ENCODE results near the gene HIGD1A. TPM values are rescaled to one million over a fixed set of nuclear protein-coding genes. Genes with fewer than 3 reads are reported as not detected.

Gene HIGD1A
- total RNA-seq, 2 experiments from 2014 or later = 60.4 to 75.8 TPM

DNA sequence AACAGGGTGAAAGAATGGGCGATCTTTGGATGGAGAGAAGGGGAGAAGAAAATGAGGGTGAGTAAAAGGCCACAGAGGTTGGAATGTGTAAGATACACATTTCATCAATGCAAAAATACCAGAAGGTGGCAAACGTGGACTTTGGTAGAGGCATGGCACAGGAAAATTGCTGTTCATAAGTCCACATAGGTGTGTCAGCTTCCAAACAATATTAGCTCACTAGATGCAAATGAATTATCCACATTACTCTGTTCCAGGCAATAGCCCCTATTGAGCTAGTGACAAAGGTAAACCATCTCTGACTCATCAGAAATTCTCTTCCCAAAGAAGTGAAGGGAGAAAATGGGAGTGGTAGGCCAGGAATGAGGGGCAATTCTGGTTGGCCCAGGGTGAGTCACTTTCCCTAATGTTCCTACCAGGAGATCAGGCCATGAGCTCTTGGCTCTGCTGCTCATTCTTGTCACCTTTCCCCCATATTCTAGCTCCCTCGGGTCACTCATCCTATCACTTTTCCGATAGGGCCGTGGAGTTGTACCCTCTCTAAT is 24.9 kb upstream of the HIGD1A start:
- no peaks in the 10 kb centered on the region for H3K9me2 ChIP-seq (ENCODE audit: insufficient read depth, low read length)
- POLR2A ChIA-PET = interaction anchor here (0.5 kb wide), 1 partner anchor 1754 kb away, joined by 3 read pairs; no protein-coding TSS in a partner anchor
- no peak for DNase-seq (ENCODE audit: low spot score)
- no peaks in the 10 kb centered on the region for H4K20me1 ChIP-seq (ENCODE audit: insufficient read depth, low read length)
- CTCF ChIA-PET (ENCODE audit: unreplicated experiment) = interaction anchor here (1.0 kb wide), 1 partner anchor 15 kb away, joined by 4 read pairs; no protein-coding TSS in a partner anchor
- BruUV-seq (replicated peaks) = no TSS peak
- no peak overlapping the region for H3K27ac ChIP-seq (ENCODE audit: low read depth, low read length, poor library complexity, severe bottlenecking)
- no peak overlapping the region for H3K4me3 ChIP-seq (ENCODE audit: low read depth, low read length, poor library complexity, severe bottlenecking)
- H3K79me2 ChIP-seq (ENCODE audit: insufficient read depth, low read depth, low read length) = no peaks in the 10 kb centered on the region
- H3K36me3 ChIP-seq (ENCODE audit: insufficient read depth, low read length) = no peaks in the 10 kb centered on the region
- no peak overlapping the region for H3K4me2 ChIP-seq (ENCODE audit: low read length)
- TF ChIP-seq, protein P1, sequence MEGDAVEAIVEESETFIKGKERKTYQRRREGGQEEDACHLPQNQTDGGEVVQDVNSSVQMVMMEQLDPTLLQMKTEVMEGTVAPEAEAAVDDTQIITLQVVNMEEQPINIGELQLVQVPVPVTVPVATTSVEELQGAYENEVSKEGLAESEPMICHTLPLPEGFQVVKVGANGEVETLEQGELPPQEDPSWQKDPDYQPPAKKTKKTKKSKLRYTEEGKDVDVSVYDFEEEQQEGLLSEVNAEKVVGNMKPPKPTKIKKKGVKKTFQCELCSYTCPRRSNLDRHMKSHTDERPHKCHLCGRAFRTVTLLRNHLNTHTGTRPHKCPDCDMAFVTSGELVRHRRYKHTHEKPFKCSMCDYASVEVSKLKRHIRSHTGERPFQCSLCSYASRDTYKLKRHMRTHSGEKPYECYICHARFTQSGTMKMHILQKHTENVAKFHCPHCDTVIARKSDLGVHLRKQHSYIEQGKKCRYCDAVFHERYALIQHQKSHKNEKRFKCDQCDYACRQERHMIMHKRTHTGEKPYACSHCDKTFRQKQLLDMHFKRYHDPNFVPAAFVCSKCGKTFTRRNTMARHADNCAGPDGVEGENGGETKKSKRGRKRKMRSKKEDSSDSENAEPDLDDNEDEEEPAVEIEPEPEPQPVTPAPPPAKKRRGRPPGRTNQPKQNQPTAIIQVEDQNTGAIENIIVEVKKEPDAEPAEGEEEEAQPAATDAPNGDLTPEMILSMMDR (conservative IDR thresholded peaks at IDR 0.05; ENCODE audit: low read length) = no peak
- no peak for TF ChIP-seq EZH2phosphoT487 (IDR thresholded peaks at IDR 0.05; ENCODE audit: borderline replicate concordance, low read depth, low read length)
- H3K9me3 ChIP-seq (ENCODE audit: low read length) = no peaks in the 10 kb centered on the region
- intact Hi-C loops (cut with micrococcal nuclease; ENCODE audit: unreplicated experiment) = no loop called here
- H3K4me1 ChIP-seq (ENCODE audit: insufficient read depth, low read length, poor library complexity, severe bottlenecking) = no peaks in the 10 kb centered on the region
- H2AFZ ChIP-seq (ENCODE audit: low read length) = no peak overlapping the region

DNA sequence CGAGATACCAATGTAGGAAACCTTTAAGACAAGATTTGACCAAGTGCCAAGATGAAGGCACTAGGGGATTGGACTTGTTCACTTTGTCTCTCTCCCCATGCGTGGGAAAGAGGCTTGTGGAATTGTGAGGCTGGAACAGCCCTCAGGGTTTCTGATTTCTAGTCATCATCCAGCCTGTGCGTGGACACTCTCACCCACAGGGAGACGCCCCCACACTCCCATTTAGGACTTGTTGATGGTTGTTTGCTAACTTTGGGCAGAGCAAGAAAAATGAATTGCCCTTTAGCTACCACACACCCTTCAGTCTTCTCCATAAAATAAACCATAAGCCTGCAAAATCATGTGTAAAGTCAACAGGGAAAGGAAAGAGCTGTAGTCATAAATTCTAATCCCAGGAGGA is 23.4 kb upstream of the HIGD1A start:
- POLR2A ChIA-PET = no interaction called here

DNA sequence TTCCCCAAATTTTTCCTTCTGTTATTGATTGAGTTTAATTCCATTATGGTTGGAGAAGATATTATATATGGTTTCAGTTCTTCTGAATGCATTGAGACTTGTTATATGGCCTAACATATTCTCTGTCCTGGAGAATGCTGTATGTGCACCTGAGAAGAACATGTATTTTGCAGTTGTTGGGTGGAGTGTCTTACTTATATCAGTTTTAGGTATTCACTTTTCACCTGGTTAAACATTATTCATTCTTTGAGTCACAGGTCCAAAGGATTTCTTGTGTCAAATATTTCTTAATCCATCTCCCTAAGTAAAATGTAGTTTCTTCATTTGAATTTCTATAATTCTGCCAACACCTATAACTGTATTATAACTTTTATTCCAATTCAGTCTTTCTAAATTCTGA is 22.7 kb upstream of the HIGD1A start:
- intact Hi-C loops (cut with micrococcal nuclease; ENCODE audit: unreplicated experiment) = no loop called here
- TF ChIP-seq EZH2phosphoT487 (IDR thresholded peaks at IDR 0.05; ENCODE audit: borderline replicate concordance, low read depth, low read length) = no peak
- TF ChIP-seq, protein P1 (conservative IDR thresholded peaks at IDR 0.05; ENCODE audit: low read length) = no peak
- Histone ChIP-seq H3K4me3 (ENCODE audit: low read depth, low read length, poor library complexity, severe bottlenecking) (no peak overlapping the region), H2AFZ (ENCODE audit: low read length) (no peak overlapping the region), H3K9me3 (ENCODE audit: low read length) (no peaks in the 10 kb centered on the region), H3K36me3 (ENCODE audit: insufficient read depth, low read length) (no peaks in the 10 kb centered on the region), H3K9me2 (ENCODE audit: insufficient read depth, low read length) (no peaks in the 10 kb centered on the region), H3K4me2 (ENCODE audit: low read length) (no peak overlapping the region), H4K20me1 (ENCODE audit: insufficient read depth, low read length) (no peaks in the 10 kb centered on the region), H3K4me1 (ENCODE audit: insufficient read depth, low read length, poor library complexity, severe bottlenecking) (no peaks in the 10 kb centered on the region), H3K79me2 (ENCODE audit: insufficient read depth, low read depth, low read length) (no peaks in the 10 kb centered on the region), H3K27ac (ENCODE audit: low read depth, low read length, poor library complexity, severe bottlenecking) (no peak overlapping the region)
- DNase-seq (ENCODE audit: low spot score) = no peak
- POLR2A ChIA-PET = no interaction called here
- CTCF ChIA-PET (ENCODE audit: unreplicated experiment) = no interaction called here
- BruUV-seq (replicated peaks) = no TSS peak

More for the DNA sequence above, 23.4 kb upstream of the HIGD1A start:
- intact Hi-C loops (cut with micrococcal nuclease; ENCODE audit: unreplicated experiment) = no loop called here
- Histone ChIP-seq H3K27ac (ENCODE audit: low read depth, low read length, poor library complexity, severe bottlenecking) (no peak overlapping the region), H4K20me1 (ENCODE audit: insufficient read depth, low read length) (no peaks in the 10 kb centered on the region), H3K79me2 (ENCODE audit: insufficient read depth, low read depth, low read length) (no peaks in the 10 kb centered on the region), H2AFZ (ENCODE audit: low read length) (no peak overlapping the region), H3K4me1 (ENCODE audit: insufficient read depth, low read length, poor library complexity, severe bottlenecking) (no peaks in the 10 kb centered on the region), H3K4me2 (ENCODE audit: low read length) (no peak overlapping the region), H3K9me3 (ENCODE audit: low read length) (no peaks in the 10 kb centered on the region), H3K9me2 (ENCODE audit: insufficient read depth, low read length) (no peaks in the 10 kb centered on the region), H3K36me3 (ENCODE audit: insufficient read depth, low read length) (no peaks in the 10 kb centered on the region), H3K4me3 (ENCODE audit: low read depth, low read length, poor library complexity, severe bottlenecking) (no peak overlapping the region)
- no TSS peak for BruUV-seq (replicated peaks)
- TF ChIP-seq, protein P1 (conservative IDR thresholded peaks at IDR 0.05; ENCODE audit: low read length) = no peak
- TF ChIP-seq EZH2phosphoT487 (IDR thresholded peaks at IDR 0.05; ENCODE audit: borderline replicate concordance, low read depth, low read length) = no peak
- CTCF ChIA-PET (ENCODE audit: unreplicated experiment) = no interaction called here
- no peak for DNase-seq (ENCODE audit: low spot score)

Data from OCI-LY7 (cell line).